Common myeloid progenitor, CD34-positive (primary cell): Measurements from ENCODE around the gene SLC13A5.
"Not testable (repeated sequence)": the region's sequence is repeated elsewhere in the genome, so short reads cannot be mapped to it uniquely, and the experiment has no call there.

Source experiments
- CTCF ChIA-PET: fragments of 350-600 bp; sonication (Branson Sonifier 250); formaldehyde crosslinking; loops from one replicate; lab custom pipeline; 2021; ENCODE audit warnings: antibody characterized with exemption; lab: Charles Lee
- POLR2A ChIA-PET: fragments of 350-600 bp; sonication (Branson Sonifier 250); formaldehyde crosslinking; loops from one replicate; lab custom pipeline; 2021; ENCODE audit warnings: antibody characterized with exemption; lab: Charles Lee
- DNase-seq, 3 donors: peaks; one replicate each; pipeline versions ENCODE4 v3.0.0 to v3.0.0-alpha.2; 2013
- H3K27ac ChIP-seq, 2 experiments: 1 replicate in 1 of 2; 2 replicates in 1 of 2; pipeline ENCODE4 v1.7.0; 2013; ENCODE audit warnings: inconsistent platforms in 2 of 2, low read length in 2 of 2, mild to moderate bottlenecking in 2 of 2, low read depth in 1 of 2, moderate library complexity in 1 of 2; ENCODE audit not compliant: severe bottlenecking in 2 of 2, insufficient read depth in 1 of 2, poor library complexity in 1 of 2
- H3K27me3 ChIP-seq, 5 experiments: replicated peaks in 2 of 5; 1 replicate in 3 of 5; 2 replicates in 2 of 5; pipeline versions ENCODE4 v1.6.1 to v1.7.0; 2013; ENCODE audit warnings: low read length in 4 of 5, mild to moderate bottlenecking in 2 of 5, moderate library complexity in 2 of 5, inconsistent platforms in 1 of 5; ENCODE audit not compliant: insufficient read depth in 5 of 5, control insufficient read depth in 4 of 5
- H3K36me3 ChIP-seq, 4 experiments: 1 replicate in 2 of 4; 2 replicates in 2 of 4; pipeline versions ENCODE4 v1.6.1 to v1.7.0; 2013; ENCODE audit warnings: low read length in 3 of 4, control low read depth in 1 of 4, mild to moderate bottlenecking in 1 of 4; ENCODE audit not compliant: control insufficient read depth in 4 of 4, insufficient read depth in 4 of 4
- H3K4me1 ChIP-seq, 4 experiments: 1 replicate in 3 of 4; 2 replicates in 1 of 4; pipeline versions ENCODE4 v1.6.1 to v1.7.1; 2013; ENCODE audit warnings: low read length in 3 of 4, mild to moderate bottlenecking in 3 of 4, control low read depth in 1 of 4, inconsistent platforms in 1 of 4, moderate library complexity in 1 of 4; ENCODE audit not compliant: control insufficient read depth in 4 of 4, insufficient read depth in 4 of 4; ENCODE audit errors: control extremely low read depth in 1 of 4
- H3K4me3 ChIP-seq, 7 experiments: 1 replicate in 4 of 7; 2 replicates in 3 of 7; pipeline versions ENCODE4 v1.5.1 to v1.7.0; 2013; ENCODE audit warnings: mild to moderate bottlenecking in 7 of 7, low read length in 6 of 7, moderate library complexity in 6 of 7, inconsistent platforms in 2 of 7, low read depth in 2 of 7, control low read depth in 1 of 7; ENCODE audit not compliant: insufficient read depth in 4 of 7, control insufficient read depth in 1 of 7; ENCODE audit errors: extremely low read depth in 1 of 7
- H3K9me3 ChIP-seq, 5 experiments: 1 replicate in 4 of 5; 2 replicates in 1 of 5; pipeline versions ENCODE4 v1.6.1 to v1.7.1; 2013; ENCODE audit warnings: low read length in 4 of 5, mild to moderate bottlenecking in 2 of 5, inconsistent platforms in 1 of 5, low read depth in 1 of 5, moderate library complexity in 1 of 5; ENCODE audit not compliant: control insufficient read depth in 4 of 5, insufficient read depth in 2 of 5; ENCODE audit errors: control extremely low read depth in 1 of 5
- WGBS: methylation state at CpG from one replicate; pipeline ENCODE4 v1.1.5; 2013; ENCODE audit not compliant: insufficient coverage; 5-methylcytosine and 5-hydroxymethylcytosine counted together

Gene SLC13A5

GRCh38 chr17:6668727-6669425, 44.3 kb downstream of the SLC13A5 start:
- Histone ChIP-seq H3K4me1 (peaks cover 0 to 6% (median 2%) of the 10 kb centered on the region in 4 experiments), H3K9me3 (no peaks in the 10 kb centered on the region), H3K27me3 (peaks cover 0 to 22% (median 9%) of the 10 kb centered on the region in 5 experiments), H3K27ac (no peak overlapping the region), H3K4me3 (no peak overlapping the region), H3K36me3 (no peaks in the 10 kb centered on the region)
- POLR2A ChIA-PET: interaction anchor here (1.4 kb wide), 1 partner anchor 9 kb away, joined by 4 read pairs; no protein-coding TSS in a partner anchor
- DNase-seq: no peak
- 94% methylated on average over 10 of the region's 14 CpGs for WGBS
- CTCF ChIA-PET: interaction anchor here (0.7 to 1.1 kb wide), 2 partner anchors 33 to 34 kb away, joined by 4 read pairs; no protein-coding TSS in a partner anchor

GRCh38 chr17:6668219-6668618, 45.0 kb downstream of the SLC13A5 start:
- Histone ChIP-seq H3K27me3 (peaks cover 0 to 21% (median 9%) of the 10 kb centered on the region in 5 experiments), H3K27ac (no peak overlapping the region), H3K4me3 (no peak overlapping the region), H3K9me3 (no peaks in the 10 kb centered on the region), H3K36me3 (no peaks in the 10 kb centered on the region), H3K4me1 (peaks cover 0 to 6% (median 2%) of the 10 kb centered on the region in 4 experiments)
- ChIA-PET POLR2A (interaction anchor here (1.4 kb wide), 1 partner anchor 9 kb away, joined by 4 read pairs; no protein-coding TSS in a partner anchor), CTCF (interaction anchor here (0.7 to 2.8 kb wide), 5 partner anchors 9 to 242 kb away, joined by 3 to 19 read pairs (median 4); no protein-coding TSS in a partner anchor)
- DNase-seq: no peak
- 99% methylated on average over 8 of the region's 17 CpGs for WGBS

DNA sequence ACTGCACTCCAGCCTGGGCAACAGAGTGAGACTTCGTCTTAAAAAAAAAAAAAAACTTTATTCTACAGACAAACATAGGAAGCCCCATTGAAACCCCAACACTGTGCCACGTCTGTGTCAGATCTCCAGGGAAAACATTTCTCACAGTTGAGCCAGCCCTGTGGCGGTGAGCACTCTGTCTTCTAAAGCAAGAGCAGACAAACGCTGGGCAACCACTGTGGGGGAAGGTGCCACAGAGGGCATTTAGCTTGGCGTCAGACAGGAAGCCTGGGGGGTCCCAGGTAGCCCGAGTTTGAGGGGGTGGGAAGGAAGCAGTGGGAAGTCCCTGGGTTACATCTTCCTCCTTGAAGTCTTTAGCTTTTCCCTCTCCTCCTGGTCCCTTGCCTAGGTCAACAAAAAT, 45.7 kb downstream of the SLC13A5 start:
- 60% methylated on average over 3 of the region's 6 CpGs for WGBS
- no peaks in the 10 kb centered on the region for H3K36me3 ChIP-seq
- DNase-seq: no peak
- no peaks in the 10 kb centered on the region for H3K9me3 ChIP-seq
- peaks cover 0 to 7% (median 2%) of the 10 kb centered on the region in 4 experiments for H3K4me1 ChIP-seq
- ChIA-PET POLR2A (interaction anchor here (1.4 kb wide), 1 partner anchor 10 kb away, joined by 4 read pairs; no protein-coding TSS in a partner anchor), CTCF (interaction anchor here (0.7 to 2.8 kb wide), 7 partner anchors 9 to 337 kb away, joined by 3 to 19 read pairs (median 4); no protein-coding TSS in a partner anchor)
- H3K27ac ChIP-seq: no peak overlapping the region
- no peak overlapping the region for H3K4me3 ChIP-seq
- H3K27me3 ChIP-seq: peaks cover 0 to 22% (median 9%) of the 10 kb centered on the region in 5 experiments

DNA sequence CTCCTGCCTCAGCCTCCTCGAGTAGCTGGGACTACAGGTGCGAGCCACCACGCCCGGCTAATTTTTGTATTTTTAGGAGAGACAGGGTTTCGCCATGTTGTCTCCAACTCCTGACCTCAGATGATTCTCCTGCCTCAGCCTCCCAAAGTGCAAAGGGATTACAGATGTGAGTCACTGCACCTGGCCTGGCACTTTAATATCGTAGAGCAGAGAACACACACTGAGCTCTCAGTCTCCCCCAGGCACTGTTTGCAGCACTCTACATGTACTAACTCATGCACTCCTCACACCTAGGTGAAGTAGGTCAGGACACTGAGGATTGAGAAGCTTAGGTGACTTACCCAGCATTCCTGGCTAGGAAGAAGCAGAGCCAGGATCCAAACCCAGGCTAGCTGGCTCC, 46.6 kb downstream of the SLC13A5 start:
- H3K27me3 ChIP-seq: peaks cover 0 to 21% (median 9%) of the 10 kb centered on the region in 5 experiments

DNA sequence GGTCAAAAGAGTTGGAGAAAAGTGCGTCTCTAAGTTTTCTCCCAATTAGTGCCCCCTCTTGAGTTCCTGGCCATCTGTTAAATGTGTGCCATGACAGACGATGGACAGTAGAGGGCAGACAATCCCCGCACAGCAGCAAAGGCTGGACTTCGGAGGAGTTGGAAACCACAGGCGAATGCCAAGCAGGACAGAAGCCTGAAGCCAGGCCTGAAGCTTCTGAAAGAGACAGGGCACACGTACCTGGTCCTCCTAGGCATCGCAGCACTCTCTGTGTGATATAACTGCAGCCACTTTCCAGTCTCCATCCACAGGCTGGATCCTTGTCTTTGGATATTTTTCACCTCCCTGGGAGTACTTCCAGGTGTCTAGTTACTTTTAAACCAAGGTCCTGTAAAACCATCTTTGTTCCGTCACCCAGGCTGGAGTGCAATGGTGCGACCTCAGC, 47.1 kb downstream of the SLC13A5 start:
- 20% methylated on average over 9 of the region's 9 CpGs for WGBS
- POLR2A ChIA-PET: no interaction called here
- CTCF ChIA-PET: interaction anchor here (0.7 to 2.8 kb wide), 9 partner anchors 11 to 341 kb away, joined by 3 to 19 read pairs (median 5); no protein-coding TSS in a partner anchor
- Histone ChIP-seq H3K4me3 (no peak overlapping the region), H3K27me3 (peaks cover 0 to 17% (median 9%) of the 10 kb centered on the region in 5 experiments), H3K36me3 (no peaks in the 10 kb centered on the region), H3K27ac (no peak overlapping the region), H3K9me3 (no peaks in the 10 kb centered on the region), H3K4me1 (peaks cover 6 to 20% (median 11%) of the 10 kb centered on the region in 4 experiments)
- DNase-seq: peak; percentile 73 to 82 (median 73)

More for the DNA sequence above, 46.6 kb downstream of the SLC13A5 start:
- Histone ChIP-seq H3K27ac (no peak overlapping the region), H3K4me1 (peaks cover 2 to 15% (median 7%) of the 10 kb centered on the region in 4 experiments), H3K4me3 (no peak overlapping the region), H3K36me3 (no peaks in the 10 kb centered on the region), H3K9me3 (no peaks in the 10 kb centered on the region)
- POLR2A ChIA-PET: no interaction called here
- 96% methylated on average over 5 of the region's 6 CpGs for WGBS
- CTCF ChIA-PET: interaction anchor here (0.7 to 2.8 kb wide), 9 partner anchors 10 to 341 kb away, joined by 3 to 19 read pairs (median 5); no protein-coding TSS in a partner anchor
- DNase-seq: no peak

GRCh38 chr17:6663200-6663599, 50.0 kb downstream of the SLC13A5 start:
- POLR2A ChIA-PET, H3K36me3 ChIP-seq, DNase-seq, H3K4me3 ChIP-seq, H3K9me3 ChIP-seq, CTCF ChIA-PET, H3K27ac ChIP-seq: not testable (repeated sequence)
- 99% methylated on average over 13 of the region's 14 CpGs for WGBS
- Histone ChIP-seq H3K27me3 (peaks cover 0 to 10% (median 2%) of the 10 kb centered on the region in 5 experiments), H3K4me1 (peaks cover 6 to 33% (median 25%) of the 10 kb centered on the region in 4 experiments)
